CD1c-positive myeloid dendritic cell (primary cell): ENCODE results near the gene DPY19L3.
A peak's percentile ranks its signal among the peaks of the same experiment; 100 is the strongest.
"Not testable (repeated sequence)": the region's sequence is repeated elsewhere in the genome, so short reads cannot be mapped to it uniquely, and the experiment has no call there.

Experiments
- DNase-seq: peaks from one replicate; pipeline ENCODE4 v3.0.0-alpha.2; 2016; ENCODE audit errors: extremely low spot score

DPY19L3 gene

GRCh38 chr19:32392901-32393300, 12.7 kb upstream of the DPY19L3 start:
- DNase-seq, result no peak

- no peak for DNase-seq
These were observed 9.4 kb upstream of the DPY19L3 start for GRCh38 chr19:32396046-32396652.

GRCh38 chr19:32397671-32398101, 7.9 kb upstream of the DPY19L3 start:
- DNase-seq, result no peak

- DNase-seq, result no peak
These were observed 3.6 kb upstream of the DPY19L3 start for GRCh38 chr19:32401992-32402391.

GRCh38 chr19:32403291-32403995, 2.1 kb upstream of the DPY19L3 start:
- no peak for DNase-seq

GRCh38 chr19:32404213-32404932, 1.2 kb upstream of the DPY19L3 start:
- DNase-seq, result no peak

- peak; percentile 41 for DNase-seq
These were observed 588 bp upstream of the DPY19L3 start for GRCh38 chr19:32404933-32405430.

- no peak for DNase-seq
These were observed 812 bp downstream of the DPY19L3 start for GRCh38 chr19:32406161-32407003.

- DNase-seq, result no peak
These were observed 1.7 kb downstream of the DPY19L3 start for GRCh38 chr19:32407004-32407992.

GRCh38 chr19:32415246-32415645, 9.7 kb downstream of the DPY19L3 start:
- no peak for DNase-seq

- no peak for DNase-seq
These were observed 10.1 kb downstream of the DPY19L3 start for GRCh38 chr19:32415669-32416068.

- DNase-seq, result no peak
These were observed 11.3 kb downstream of the DPY19L3 start for GRCh38 chr19:32416749-32417456.

GRCh38 chr19:32418155-32418554, 12.6 kb downstream of the DPY19L3 start:
- DNase-seq, result no peak

GRCh38 chr19:32421589-32422361, 16.2 kb downstream of the DPY19L3 start:
- peak; percentile 80 for DNase-seq

- DNase-seq, result no peak
These were observed 16.9 kb downstream of the DPY19L3 start for GRCh38 chr19:32422435-32422834.

GRCh38 chr19:32423944-32424343, 18.4 kb downstream of the DPY19L3 start:
- DNase-seq, result not testable (repeated sequence)

GRCh38 chr19:32427536-32427935, 22.0 kb downstream of the DPY19L3 start:
- no peak for DNase-seq

- DNase-seq, result no peak
These were observed 31.1 kb downstream of the DPY19L3 start for GRCh38 chr19:32436692-32437091.

- no peak for DNase-seq
These were observed 31.5 kb downstream of the DPY19L3 start for GRCh38 chr19:32437096-32437495.
